Measurements from ENCODE around the gene KLRF1.

The KLRF1 gene

DNA sequence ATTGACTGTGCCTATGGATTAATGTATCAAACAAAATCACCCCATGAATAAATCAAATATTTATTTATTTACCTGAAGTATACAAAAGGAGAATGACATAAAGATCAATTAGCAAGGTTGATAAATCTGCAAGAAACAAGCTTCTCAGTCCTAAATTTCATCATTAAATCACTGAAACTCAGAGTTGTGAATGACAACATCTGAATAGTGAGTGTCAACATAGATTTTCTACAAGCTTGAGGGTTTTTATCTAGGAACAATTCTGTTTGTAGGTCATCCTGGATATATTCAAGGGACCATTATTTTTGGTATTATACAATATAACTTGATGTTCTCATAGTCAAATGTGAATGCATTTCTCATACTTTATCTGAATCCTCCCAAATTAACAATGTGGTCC, 17.4 kb upstream of the KLRF1 start:
- H3K27me3 ChIP-seq (ENCODE audit: control insufficient read depth in 3 of 3, insufficient read depth in 3 of 3, low read depth in 1 of 3, low read length in 3 of 3) = no peaks in the 10 kb centered on the region
- no peak overlapping the region for H3K27ac ChIP-seq (replicated peaks; ENCODE audit: low read length)
- no peak overlapping the region for H3K23ac ChIP-seq (ENCODE audit: low read depth, low read length, poor library complexity)
- H4K8ac ChIP-seq (ENCODE audit: low read depth, low read length) = no peak overlapping the region
- no peak overlapping the region for H3K18ac ChIP-seq (ENCODE audit: low read length)
- H2BK12ac ChIP-seq (ENCODE audit: low read length) = no peak overlapping the region
- H4K91ac ChIP-seq (ENCODE audit: low read depth, low read length, poor library complexity) = no peak overlapping the region
- H3K4me3 ChIP-seq (ENCODE audit: low read length in 2 of 2) = no peak overlapping the region
- H3K14ac ChIP-seq (ENCODE audit: low read length) = no peak overlapping the region
- no peak overlapping the region for H3K4me2 ChIP-seq (ENCODE audit: insufficient read depth, low read length, poor library complexity, severe bottlenecking)
- no peak overlapping the region for H2BK120ac ChIP-seq (ENCODE audit: low read depth, low read length)
- no peak overlapping the region for H2AFZ ChIP-seq (ENCODE audit: low read length)
- no peak overlapping the region for H2BK15ac ChIP-seq (ENCODE audit: low read length)
- DNase-seq (ENCODE audit: low spot score) = no peak
- no peaks in the 10 kb centered on the region for H3K9me3 ChIP-seq (replicated peaks in 1 of 2; ENCODE audit: control insufficient read depth in 2 of 2, insufficient read depth in 1 of 2, low read depth in 1 of 2, low read length in 2 of 2)
- H3K4me1 ChIP-seq (ENCODE audit: control insufficient read depth in 2 of 2, insufficient read depth in 1 of 2, low read depth in 1 of 2, low read length in 2 of 2) = peaks cover 0 to 6% of the 10 kb centered on the region in 2 donors
- no peak overlapping the region for H2BK5ac ChIP-seq (ENCODE audit: low read length)
- H3K36me3 ChIP-seq (replicated peaks in 1 of 2; ENCODE audit: control insufficient read depth in 2 of 2, insufficient read depth in 2 of 2, low read length in 2 of 2) = no peaks in the 10 kb centered on the region
- H3K9ac ChIP-seq (ENCODE audit: low read depth, low read length, poor library complexity) = no peak overlapping the region
- no peaks in the 10 kb centered on the region for H3K79me1 ChIP-seq (ENCODE audit: low read depth, low read length)
- H2AK5ac ChIP-seq (ENCODE audit: low read depth, low read length) = no peak overlapping the region
- H3K4ac ChIP-seq (ENCODE audit: low read length) = no peak overlapping the region

GRCh38 chr12:9810671-9811070, 16.6 kb upstream of the KLRF1 start:
- Histone ChIP-seq H3K23ac (ENCODE audit: low read depth, low read length, poor library complexity) (no peak overlapping the region), H2BK5ac (ENCODE audit: low read length) (no peak overlapping the region), H2BK15ac (ENCODE audit: low read length) (no peak overlapping the region), H2BK12ac (ENCODE audit: low read length) (no peak overlapping the region), H3K79me1 (ENCODE audit: low read depth, low read length) (no peaks in the 10 kb centered on the region), H2AK5ac (ENCODE audit: low read depth, low read length) (no peak overlapping the region), H3K4me2 (ENCODE audit: insufficient read depth, low read length, poor library complexity, severe bottlenecking) (no peak overlapping the region), H3K27me3 (ENCODE audit: control insufficient read depth in 3 of 3, insufficient read depth in 3 of 3, low read depth in 1 of 3, low read length in 3 of 3) (no peaks in the 10 kb centered on the region), H2AFZ (ENCODE audit: low read length) (no peak overlapping the region), H3K18ac (ENCODE audit: low read length) (no peak overlapping the region), H3K14ac (ENCODE audit: low read length) (no peak overlapping the region), H2BK120ac (ENCODE audit: low read depth, low read length) (no peak overlapping the region), H3K4me3 (ENCODE audit: low read length in 2 of 2) (no peak overlapping the region), H3K27ac (replicated peaks; ENCODE audit: low read length) (no peak overlapping the region), H3K4me1 (ENCODE audit: control insufficient read depth in 2 of 2, insufficient read depth in 1 of 2, low read depth in 1 of 2, low read length in 2 of 2) (peaks cover 0 to 4% of the 10 kb centered on the region in 2 donors), H4K8ac (ENCODE audit: low read depth, low read length) (no peak overlapping the region), H3K9ac (ENCODE audit: low read depth, low read length, poor library complexity) (no peak overlapping the region), H4K91ac (ENCODE audit: low read depth, low read length, poor library complexity) (no peak overlapping the region), H3K36me3 (replicated peaks in 1 of 2; ENCODE audit: control insufficient read depth in 2 of 2, insufficient read depth in 2 of 2, low read length in 2 of 2) (no peaks in the 10 kb centered on the region), H3K4ac (ENCODE audit: low read length) (no peak overlapping the region), H3K9me3 (replicated peaks in 1 of 2; ENCODE audit: control insufficient read depth in 2 of 2, insufficient read depth in 1 of 2, low read depth in 1 of 2, low read length in 2 of 2) (no peaks in the 10 kb centered on the region)
- no CpG with 5 or more reads among the region's 2 CpGs for WGBS, 2 donors (ENCODE audit: extremely low coverage in 2 of 2, insufficient read length in 2 of 2, insufficient replicate concordance in 1 of 2)
- no peak for DNase-seq (ENCODE audit: low spot score)

DNA sequence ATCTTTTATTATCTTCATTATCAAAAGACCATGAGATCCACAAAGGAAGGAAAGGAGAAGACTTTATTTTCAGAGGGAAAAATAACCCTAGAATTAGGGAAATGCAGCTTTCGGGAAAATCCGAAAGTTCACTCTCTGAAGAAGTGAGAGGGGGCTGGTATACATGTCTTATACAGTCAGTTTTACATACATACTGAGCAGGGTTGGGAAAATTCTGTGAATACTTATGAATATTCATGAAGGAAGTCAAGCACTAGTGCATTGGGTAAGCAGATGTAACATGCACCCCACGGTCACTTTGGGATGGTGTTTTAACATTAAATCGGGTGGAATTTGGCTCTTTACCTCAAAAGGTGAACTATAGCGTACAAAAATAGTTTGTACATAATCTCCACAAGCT, 15.7 kb upstream of the KLRF1 start:
- Histone ChIP-seq H3K18ac (ENCODE audit: low read length) (no peak overlapping the region), H2BK12ac (ENCODE audit: low read length) (no peak overlapping the region), H3K4ac (ENCODE audit: low read length) (no peak overlapping the region), H2AK5ac (ENCODE audit: low read depth, low read length) (no peak overlapping the region), H2BK5ac (ENCODE audit: low read length) (no peak overlapping the region), H3K4me2 (ENCODE audit: insufficient read depth, low read length, poor library complexity, severe bottlenecking) (no peak overlapping the region), H3K4me1 (ENCODE audit: control insufficient read depth in 2 of 2, insufficient read depth in 1 of 2, low read depth in 1 of 2, low read length in 2 of 2) (peaks cover 0 to 4% of the 10 kb centered on the region in 2 donors), H3K79me1 (ENCODE audit: low read depth, low read length) (no peaks in the 10 kb centered on the region), H2BK15ac (ENCODE audit: low read length) (no peak overlapping the region), H2BK120ac (ENCODE audit: low read depth, low read length) (no peak overlapping the region), H3K36me3 (replicated peaks in 1 of 2; ENCODE audit: control insufficient read depth in 2 of 2, insufficient read depth in 2 of 2, low read length in 2 of 2) (no peaks in the 10 kb centered on the region), H3K9ac (ENCODE audit: low read depth, low read length, poor library complexity) (no peak overlapping the region), H4K8ac (ENCODE audit: low read depth, low read length) (no peak overlapping the region), H3K14ac (ENCODE audit: low read length) (no peak overlapping the region), H2AFZ (ENCODE audit: low read length) (no peak overlapping the region), H3K27me3 (ENCODE audit: control insufficient read depth in 3 of 3, insufficient read depth in 3 of 3, low read depth in 1 of 3, low read length in 3 of 3) (no peaks in the 10 kb centered on the region), H3K9me3 (replicated peaks in 1 of 2; ENCODE audit: control insufficient read depth in 2 of 2, insufficient read depth in 1 of 2, low read depth in 1 of 2, low read length in 2 of 2) (no peaks in the 10 kb centered on the region), H3K4me3 (ENCODE audit: low read length in 2 of 2) (no peak overlapping the region), H3K27ac (replicated peaks; ENCODE audit: low read length) (no peak overlapping the region), H3K23ac (ENCODE audit: low read depth, low read length, poor library complexity) (no peak overlapping the region), H4K91ac (ENCODE audit: low read depth, low read length, poor library complexity) (no peak overlapping the region)
- no peak for DNase-seq (ENCODE audit: low spot score)
- no CpG with 5 or more reads among the region's 5 CpGs for WGBS, 2 donors (ENCODE audit: extremely low coverage in 2 of 2, insufficient read length in 2 of 2, insufficient replicate concordance in 1 of 2)

- Histone ChIP-seq H3K14ac (ENCODE audit: low read length) (peak overlapping the region; percentile 25), H2BK12ac (ENCODE audit: low read length) (no peak overlapping the region), H3K9me3 (replicated peaks in 1 of 2; ENCODE audit: control insufficient read depth in 2 of 2, insufficient read depth in 1 of 2, low read depth in 1 of 2, low read length in 2 of 2) (no peaks in the 10 kb centered on the region), H4K8ac (ENCODE audit: low read depth, low read length) (no peak overlapping the region), H3K4ac (ENCODE audit: low read length) (no peak overlapping the region), H2AK5ac (ENCODE audit: low read depth, low read length) (peak overlapping the region; percentile 53), H3K9ac (ENCODE audit: low read depth, low read length, poor library complexity) (peak overlapping the region; percentile 36), H2BK5ac (ENCODE audit: low read length) (no peak overlapping the region), H3K36me3 (replicated peaks in 1 of 2; ENCODE audit: control insufficient read depth in 2 of 2, insufficient read depth in 2 of 2, low read length in 2 of 2) (no peaks in the 10 kb centered on the region), H3K4me2 (ENCODE audit: insufficient read depth, low read length, poor library complexity, severe bottlenecking) (peak overlapping the region; percentile 73), H3K79me1 (ENCODE audit: low read depth, low read length) (no peaks in the 10 kb centered on the region), H2BK120ac (ENCODE audit: low read depth, low read length) (no peak overlapping the region), H4K91ac (ENCODE audit: low read depth, low read length, poor library complexity) (no peak overlapping the region), H3K23ac (ENCODE audit: low read depth, low read length, poor library complexity) (peak overlapping the region; percentile 25), H3K4me3 (ENCODE audit: low read length in 2 of 2) (peak overlapping the region in 1 of 2 donors; percentile 37), H3K4me1 (ENCODE audit: control insufficient read depth in 2 of 2, insufficient read depth in 1 of 2, low read depth in 1 of 2, low read length in 2 of 2) (peaks cover 0 to 2% of the 10 kb centered on the region in 2 donors), H2AFZ (ENCODE audit: low read length) (peak overlapping the region; percentile 18), H2BK15ac (ENCODE audit: low read length) (no peak overlapping the region), H3K18ac (ENCODE audit: low read length) (peak overlapping the region; percentile 51), H3K27ac (replicated peaks; ENCODE audit: low read length) (no peak overlapping the region), H3K27me3 (ENCODE audit: control insufficient read depth in 3 of 3, insufficient read depth in 3 of 3, low read depth in 1 of 3, low read length in 3 of 3) (no peaks in the 10 kb centered on the region)
- WGBS, 2 donors (ENCODE audit: extremely low coverage in 2 of 2, insufficient read length in 2 of 2, insufficient replicate concordance in 1 of 2) = no CpG with 5 or more reads among the region's 32 CpGs
- peak; percentile 40 for DNase-seq (ENCODE audit: low spot score)
These were observed 13.2 kb upstream of the KLRF1 start for GRCh38 chr12:9813821-9814798.
